Left hindlimb (tissue), 1 donor: ENCODE measurements around the gene PPP3CA.

ENCODE experiments used
- DNase-seq: peaks from one replicate; pipeline ENCODE4 v3.0.0-alpha.2; 2018

Gene PPP3CA

GRCh38 chr4:101169044-101170014 lies 178.0 kb downstream of the PPP3CA start:
- DNase-seq, result peak; percentile 37

- no peak for DNase-seq
Measured at GRCh38 chr4:101163936-101164335, 183.4 kb downstream of the PPP3CA start.

- no peak for DNase-seq
Measured at GRCh38 chr4:101162990-101163380, 184.3 kb downstream of the PPP3CA start.

GRCh38 chr4:101160792-101161592 lies 186.3 kb downstream of the PPP3CA start:
- DNase-seq, result no peak

GRCh38 chr4:101158507-101158906 lies 188.8 kb downstream of the PPP3CA start:
- DNase-seq, result no peak

GRCh38 chr4:101158134-101158482 lies 189.2 kb downstream of the PPP3CA start:
- no peak for DNase-seq

GRCh38 chr4:101157415-101158133 lies 189.8 kb downstream of the PPP3CA start:
- no peak for DNase-seq

GRCh38 chr4:101156619-101157310 lies 190.6 kb downstream of the PPP3CA start:
- DNase-seq, result no peak

- DNase-seq, result no peak
Measured at GRCh38 chr4:101155945-101156344, 191.4 kb downstream of the PPP3CA start.

- DNase-seq, result no peak
Measured at GRCh38 chr4:101155368-101155767, 192.0 kb downstream of the PPP3CA start.

GRCh38 chr4:101153653-101154052 lies 193.7 kb downstream of the PPP3CA start:
- DNase-seq, result no peak

GRCh38 chr4:101152521-101152920 lies 194.8 kb downstream of the PPP3CA start:
- no peak for DNase-seq

GRCh38 chr4:101148551-101148950 lies 198.8 kb downstream of the PPP3CA start:
- no peak for DNase-seq

- DNase-seq, result no peak
Measured at GRCh38 chr4:101147283-101147682, 200.0 kb downstream of the PPP3CA start.

GRCh38 chr4:101145021-101145420 lies 202.3 kb downstream of the PPP3CA start:
- no peak for DNase-seq

GRCh38 chr4:101142259-101142658 lies 205.1 kb downstream of the PPP3CA start:
- no peak for DNase-seq

GRCh38 chr4:101141855-101142254 lies 205.5 kb downstream of the PPP3CA start:
- DNase-seq, result no peak

- DNase-seq, result no peak
Measured at GRCh38 chr4:101141230-101141629, 206.1 kb downstream of the PPP3CA start.

- DNase-seq, result no peak
Measured at GRCh38 chr4:101140228-101140627, 207.1 kb downstream of the PPP3CA start.

- DNase-seq, result no peak
Measured at GRCh38 chr4:101136373-101137370, 210.7 kb downstream of the PPP3CA start.

GRCh38 chr4:101135371-101136010 lies 211.8 kb downstream of the PPP3CA start:
- DNase-seq, result no peak
